Keratinocyte (primary cell): ENCODE data around the gene MAPK4.
"Not testable (repeated sequence)": the region's sequence is repeated elsewhere in the genome, so short reads cannot be mapped to it uniquely, and the experiment has no call there.

Experiments
- CTCF ChIP-seq, 3 experiments: IDR thresholded peaks in 1 of 3; conservative IDR thresholded peaks in 1 of 3; optimal IDR thresholded peaks in 1 of 3; 2 replicates in 2 of 3; 3 replicates in 1 of 3; pipeline versions ENCODE3 to v1.5.1; 2011; ENCODE audit warnings: low read length in 3 of 3, mild to moderate bottlenecking in 3 of 3, moderate library complexity in 2 of 3, control low read depth in 1 of 3, inconsistent platforms in 1 of 3; ENCODE audit not compliant: insufficient read depth in 2 of 3; ENCODE audit errors: extremely low read depth in 1 of 3
- EZH2 ChIP-seq: IDR thresholded peaks from one replicate; pipeline ENCODE4 v1.6.1; 2012; ENCODE audit warnings: inconsistent platforms, mild to moderate bottlenecking, low read length, moderate library complexity

- not testable (repeated sequence) for TF ChIP-seq EZH2; CTCF (optimal IDR thresholded peaks at IDR 0.05 in 1 of 3, IDR thresholded peaks at IDR 0.05 in 1 of 3, conservative IDR thresholded peaks at IDR 0.05 in 1 of 3; ENCODE audit: extremely low read depth in 1 of 3, insufficient read depth in 2 of 3, low read length in 3 of 3)
Measured at GRCh38 chr18:50573196-50573595, 13.3 kb downstream of the MAPK4 start.
